ENCODE measurements around the gene KIF18A. TPM values are rescaled to one million over a fixed set of nuclear protein-coding genes. Genes with fewer than 3 reads are reported as not detected.
"Not testable (repeated sequence)": the region's sequence is repeated elsewhere in the genome, so short reads cannot be mapped to it uniquely, and the experiment has no call there.

The KIF18A gene
- total RNA-seq, 1 donor from 2014 or later, result 4.2 TPM

GRCh38 chr11:28089378-28089777, 18.6 kb downstream of the KIF18A start:
- peaks cover 3% of the 10 kb centered on the region for H3K36me3 Mint-ChIP-seq (ENCODE audit: unreplicated experiment)
- no peak overlapping the region for H3K4me3 Mint-ChIP-seq (ENCODE audit: unreplicated experiment)
- H3K9me3 Mint-ChIP-seq (ENCODE audit: unreplicated experiment), result no peaks in the 10 kb centered on the region
- DNase-seq (ENCODE audit: extremely low spot score, unreplicated experiment), result no peak
- no peaks in the 10 kb centered on the region for H3K27me3 Mint-ChIP-seq (ENCODE audit: unreplicated experiment)
- H3K27ac Mint-ChIP-seq (ENCODE audit: unreplicated experiment), result peak overlapping the region; percentile 27
- H3K4me1 Mint-ChIP-seq (ENCODE audit: unreplicated experiment), result peaks cover 16% of the 10 kb centered on the region
- TF ChIP-seq CTCF (IDR thresholded peaks at IDR 0.05), result no peak

GRCh38 chr11:28087693-28088092, 20.3 kb downstream of the KIF18A start:
- H3K4me1 Mint-ChIP-seq (ENCODE audit: unreplicated experiment), result peaks cover 16% of the 10 kb centered on the region
- DNase-seq (ENCODE audit: extremely low spot score, unreplicated experiment); H3K9me3 Mint-ChIP-seq (ENCODE audit: unreplicated experiment); H3K36me3 Mint-ChIP-seq (ENCODE audit: unreplicated experiment); H3K27ac Mint-ChIP-seq (ENCODE audit: unreplicated experiment); H3K27me3 Mint-ChIP-seq (ENCODE audit: unreplicated experiment); H3K4me3 Mint-ChIP-seq (ENCODE audit: unreplicated experiment): not testable (repeated sequence)

GRCh38 chr11:28087192-28087591, 20.8 kb downstream of the KIF18A start:
- DNase-seq (ENCODE audit: extremely low spot score, unreplicated experiment); H3K9me3 Mint-ChIP-seq (ENCODE audit: unreplicated experiment); H3K36me3 Mint-ChIP-seq (ENCODE audit: unreplicated experiment); H3K4me3 Mint-ChIP-seq (ENCODE audit: unreplicated experiment); H3K27me3 Mint-ChIP-seq (ENCODE audit: unreplicated experiment): not testable (repeated sequence)
- Mint-ChIP-seq H3K27ac (ENCODE audit: unreplicated experiment) (peak overlapping the region; percentile 27), H3K4me1 (ENCODE audit: unreplicated experiment) (peaks cover 16% of the 10 kb centered on the region)

GRCh38 chr11:28086569-28086968, 21.4 kb downstream of the KIF18A start:
- Mint-ChIP-seq H3K4me3 (ENCODE audit: unreplicated experiment) (no peak overlapping the region), H3K36me3 (ENCODE audit: unreplicated experiment) (peaks cover 3% of the 10 kb centered on the region), H3K9me3 (ENCODE audit: unreplicated experiment) (no peaks in the 10 kb centered on the region), H3K4me1 (ENCODE audit: unreplicated experiment) (peaks cover 16% of the 10 kb centered on the region), H3K27me3 (ENCODE audit: unreplicated experiment) (no peaks in the 10 kb centered on the region), H3K27ac (ENCODE audit: unreplicated experiment) (no peak overlapping the region)
- no peak for DNase-seq (ENCODE audit: extremely low spot score, unreplicated experiment)
- TF ChIP-seq CTCF (IDR thresholded peaks at IDR 0.05), result no peak

- peaks cover 5% of the 10 kb centered on the region for H3K36me3 Mint-ChIP-seq (ENCODE audit: unreplicated experiment)
- DNase-seq (ENCODE audit: extremely low spot score, unreplicated experiment), result no peak
- H3K27me3 Mint-ChIP-seq (ENCODE audit: unreplicated experiment), result no peaks in the 10 kb centered on the region
- no peak overlapping the region for H3K27ac Mint-ChIP-seq (ENCODE audit: unreplicated experiment)
- H3K4me3 Mint-ChIP-seq (ENCODE audit: unreplicated experiment), result no peak overlapping the region
- H3K9me3 Mint-ChIP-seq (ENCODE audit: unreplicated experiment), result no peaks in the 10 kb centered on the region
- no peak for TF ChIP-seq CTCF (IDR thresholded peaks at IDR 0.05)
- peaks cover 1% of the 10 kb centered on the region for H3K4me1 Mint-ChIP-seq (ENCODE audit: unreplicated experiment)
Observed at GRCh38 chr11:28083118-28083517, 24.8 kb downstream of the KIF18A start.

GRCh38 chr11:28077521-28077920, 30.4 kb downstream of the KIF18A start:
- Mint-ChIP-seq H3K9me3 (ENCODE audit: unreplicated experiment) (no peaks in the 10 kb centered on the region), H3K27ac (ENCODE audit: unreplicated experiment) (no peak overlapping the region), H3K27me3 (ENCODE audit: unreplicated experiment) (no peaks in the 10 kb centered on the region), H3K4me3 (ENCODE audit: unreplicated experiment) (no peak overlapping the region), H3K4me1 (ENCODE audit: unreplicated experiment) (peaks cover 4% of the 10 kb centered on the region), H3K36me3 (ENCODE audit: unreplicated experiment) (peaks cover 2% of the 10 kb centered on the region)
- no peak for TF ChIP-seq CTCF (IDR thresholded peaks at IDR 0.05)
- DNase-seq (ENCODE audit: extremely low spot score, unreplicated experiment), result no peak
